ENCODE results near the gene IFITM10.

Gene IFITM10

GRCh38 chr11:1733009-1733715 lies 17.2 kb downstream of the IFITM10 start:
- POLR2A ChIA-PET: no interaction called here
- TF ChIP-seq BHLHE40 (IDR thresholded peaks at IDR 0.05; ENCODE audit: borderline replicate concordance) (no peak), L3MBTL2 (conservative IDR thresholded peaks at IDR 0.05) (no peak), FOXA1 (IDR thresholded peaks at IDR 0.05) (no peak), LEF1 (IDR thresholded peaks at IDR 0.05; ENCODE audit: borderline replicate concordance) (no peak), FOXM1 (IDR thresholded peaks at IDR 0.05; ENCODE audit: borderline replicate concordance) (no peak), ZNF384 (IDR thresholded peaks at IDR 0.05) (no peak), SP1 (IDR thresholded peaks at IDR 0.05) (no peak), NFRKB (IDR thresholded peaks at IDR 0.05) (no peak), ARNT (IDR thresholded peaks at IDR 0.05) (no peak), ELF4 (IDR thresholded peaks at IDR 0.05) (no peak), TARDBP (IDR thresholded peaks at IDR 0.05) (no peak), FOXK2 (IDR thresholded peaks at IDR 0.05) (no peak)
- CTCF ChIA-PET: no interaction called here
- no peak for DNase-seq (ENCODE audit: extremely low spot score)

DNA sequence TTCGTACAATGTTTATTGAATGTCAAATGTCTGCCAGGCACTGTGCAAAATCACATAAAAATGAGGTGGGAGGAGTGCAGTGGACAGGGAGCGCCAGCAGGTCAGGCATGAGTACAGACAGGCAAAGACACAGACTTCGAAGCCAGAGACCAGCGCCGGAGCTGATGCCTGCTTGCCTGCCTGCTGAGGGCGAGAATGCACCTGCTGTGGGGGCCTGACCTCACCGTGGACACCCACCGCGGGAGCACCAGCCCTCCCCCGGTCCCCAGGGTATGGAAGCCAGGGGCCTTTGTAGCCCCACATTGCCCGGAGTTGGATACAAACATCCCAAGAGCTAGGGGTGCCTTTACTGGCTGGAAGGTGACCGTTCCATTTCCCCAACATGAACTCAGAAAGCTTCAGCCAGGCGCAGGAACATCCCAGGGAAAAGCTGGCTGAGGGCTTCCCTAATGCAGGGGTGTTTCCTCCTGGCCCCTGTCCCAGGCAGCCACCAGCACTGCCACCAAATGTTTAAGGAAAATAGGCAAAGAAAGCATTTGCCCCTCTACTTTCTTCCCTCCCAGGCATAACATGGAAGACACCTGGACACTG lies 17.9 kb downstream of the IFITM10 start:
- TF ChIP-seq TARDBP (IDR thresholded peaks at IDR 0.05) (no peak), LEF1 (IDR thresholded peaks at IDR 0.05; ENCODE audit: borderline replicate concordance) (no peak), ZNF384 (IDR thresholded peaks at IDR 0.05) (no peak), SP1 (IDR thresholded peaks at IDR 0.05) (no peak), FOXM1 (IDR thresholded peaks at IDR 0.05; ENCODE audit: borderline replicate concordance) (no peak), HDGF (IDR thresholded peaks at IDR 0.05; ENCODE audit: borderline replicate concordance) (no peak), ARNT (IDR thresholded peaks at IDR 0.05) (no peak), SUZ12 (IDR thresholded peaks at IDR 0.05) (no peak), L3MBTL2 (conservative IDR thresholded peaks at IDR 0.05) (no peak)
- TF ChIP-seq, protein P1, sequence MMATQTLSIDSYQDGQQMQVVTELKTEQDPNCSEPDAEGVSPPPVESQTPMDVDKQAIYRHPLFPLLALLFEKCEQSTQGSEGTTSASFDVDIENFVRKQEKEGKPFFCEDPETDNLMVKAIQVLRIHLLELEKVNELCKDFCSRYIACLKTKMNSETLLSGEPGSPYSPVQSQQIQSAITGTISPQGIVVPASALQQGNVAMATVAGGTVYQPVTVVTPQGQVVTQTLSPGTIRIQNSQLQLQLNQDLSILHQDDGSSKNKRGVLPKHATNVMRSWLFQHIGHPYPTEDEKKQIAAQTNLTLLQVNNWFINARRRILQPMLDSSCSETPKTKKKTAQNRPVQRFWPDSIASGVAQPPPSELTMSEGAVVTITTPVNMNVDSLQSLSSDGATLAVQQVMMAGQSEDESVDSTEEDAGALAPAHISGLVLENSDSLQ (IDR thresholded peaks at IDR 0.05): no peak
- CTCF ChIA-PET: no interaction called here
- no peak for DNase-seq (ENCODE audit: extremely low spot score)
- POLR2A ChIA-PET: no interaction called here

DNA sequence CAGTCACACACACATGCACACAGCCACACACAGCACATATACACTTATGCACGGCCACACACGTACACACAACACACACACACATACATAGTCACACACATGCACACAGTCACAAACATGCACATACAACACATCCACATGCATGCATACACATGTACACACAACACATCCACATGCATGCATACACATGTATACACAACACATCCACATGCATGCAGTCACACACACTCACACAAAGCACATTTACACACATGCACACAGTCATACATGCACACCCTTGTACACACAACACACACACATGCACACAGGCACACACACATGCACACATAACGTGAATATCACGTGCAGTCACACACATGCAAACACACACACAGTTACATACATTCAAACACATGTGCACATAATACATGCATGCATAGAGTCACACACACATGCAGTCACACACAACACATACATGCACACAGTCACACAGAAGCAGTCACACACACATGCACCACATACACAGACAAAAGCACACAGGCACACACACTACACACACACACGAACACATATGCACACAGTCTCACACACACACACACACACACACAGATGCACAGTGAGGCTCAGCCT lies 18.8 kb downstream of the IFITM10 start:
- POLR2A ChIA-PET: no interaction called here
- no peak for TF ChIP-seq TARDBP (IDR thresholded peaks at IDR 0.05)
- TF ChIP-seq ELF4 (IDR thresholded peaks at IDR 0.05): no peak
- TF ChIP-seq FOXA1 (IDR thresholded peaks at IDR 0.05): no peak
- no peak for TF ChIP-seq HDGF (IDR thresholded peaks at IDR 0.05; ENCODE audit: borderline replicate concordance)
- TF ChIP-seq ARNT (IDR thresholded peaks at IDR 0.05): no peak
- TF ChIP-seq L3MBTL2 (conservative IDR thresholded peaks at IDR 0.05): no peak
- TF ChIP-seq SUZ12 (IDR thresholded peaks at IDR 0.05): no peak
- no peak for TF ChIP-seq BHLHE40 (IDR thresholded peaks at IDR 0.05; ENCODE audit: borderline replicate concordance)
- TF ChIP-seq LEF1 (IDR thresholded peaks at IDR 0.05; ENCODE audit: borderline replicate concordance): no peak
- TF ChIP-seq SP1 (IDR thresholded peaks at IDR 0.05): no peak
- TF ChIP-seq FOXK2 (IDR thresholded peaks at IDR 0.05): no peak
- no peak for TF ChIP-seq ZNF384 (IDR thresholded peaks at IDR 0.05)
- no peak for TF ChIP-seq FOXM1 (IDR thresholded peaks at IDR 0.05; ENCODE audit: borderline replicate concordance)
- TF ChIP-seq, protein P1 (IDR thresholded peaks at IDR 0.05): no peak
- no peak for TF ChIP-seq NFRKB (IDR thresholded peaks at IDR 0.05)
- TF ChIP-seq CTBP1 (IDR thresholded peaks at IDR 0.05; ENCODE audit: borderline replicate concordance): no peak
- no peak for DNase-seq (ENCODE audit: extremely low spot score)
- CTCF ChIA-PET: no interaction called here

DNA sequence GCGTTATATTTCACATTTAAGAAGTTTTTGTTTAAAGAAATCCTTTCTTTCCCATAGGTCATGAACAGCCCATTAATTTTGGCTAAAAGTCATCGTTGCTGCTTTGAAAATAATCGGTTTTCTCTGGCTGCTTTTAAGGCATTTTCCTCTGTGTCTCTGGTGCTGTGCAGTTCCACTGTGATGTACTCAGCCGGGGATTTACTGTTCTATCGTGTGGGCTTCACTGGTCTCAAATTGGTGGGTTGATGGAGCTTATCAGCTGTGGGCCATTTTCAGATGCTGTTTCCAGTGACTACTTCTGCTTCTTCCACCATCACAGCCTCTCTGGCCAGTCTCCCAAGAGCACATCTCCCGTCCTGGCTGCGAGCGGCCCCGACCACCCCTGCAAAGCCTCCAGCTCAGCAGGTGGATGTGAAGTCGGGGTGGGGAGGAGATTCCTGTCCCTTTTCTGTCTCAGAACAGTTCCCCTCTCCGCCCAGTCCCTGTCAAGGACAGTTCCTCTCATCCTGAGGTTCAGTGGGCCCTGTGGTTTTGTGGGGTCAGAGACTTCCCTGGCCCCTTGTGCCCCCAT lies 20.3 kb downstream of the IFITM10 start:
- CTCF ChIA-PET: no interaction called here

DNA sequence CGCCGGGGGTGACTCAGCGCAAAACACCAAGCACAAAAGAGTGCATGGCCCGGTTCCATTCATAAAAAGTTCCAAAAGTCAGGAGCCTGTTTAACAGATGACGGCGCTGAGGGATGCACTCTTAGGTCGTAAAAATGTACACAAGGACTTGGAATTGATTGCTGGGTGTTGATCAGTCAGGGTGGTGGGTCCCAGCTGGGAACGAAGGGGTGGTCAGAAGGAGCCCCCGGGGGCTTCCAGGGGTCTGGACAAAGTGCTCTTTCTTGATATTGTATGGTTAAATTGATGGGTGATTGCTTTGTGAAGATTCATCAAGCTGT lies 20.7 kb downstream of the IFITM10 start:
- no peak for DNase-seq (ENCODE audit: extremely low spot score)
- ChIA-PET CTCF (no interaction called here), POLR2A (no interaction called here)
- TF ChIP-seq FOXK2 (IDR thresholded peaks at IDR 0.05): no peak
- TF ChIP-seq HDGF (IDR thresholded peaks at IDR 0.05; ENCODE audit: borderline replicate concordance): no peak
- no peak for TF ChIP-seq SUZ12 (IDR thresholded peaks at IDR 0.05)
- TF ChIP-seq CTBP1 (IDR thresholded peaks at IDR 0.05; ENCODE audit: borderline replicate concordance): no peak
- no peak for TF ChIP-seq TARDBP (IDR thresholded peaks at IDR 0.05)
- TF ChIP-seq L3MBTL2 (conservative IDR thresholded peaks at IDR 0.05): no peak
- no peak for TF ChIP-seq ARNT (IDR thresholded peaks at IDR 0.05)
- TF ChIP-seq BHLHE40 (IDR thresholded peaks at IDR 0.05; ENCODE audit: borderline replicate concordance): no peak
- TF ChIP-seq LEF1 (IDR thresholded peaks at IDR 0.05; ENCODE audit: borderline replicate concordance): no peak

More for the DNA sequence above, 20.3 kb downstream of the IFITM10 start:
- TF ChIP-seq CTBP1 (IDR thresholded peaks at IDR 0.05; ENCODE audit: borderline replicate concordance) (no peak), FOXA1 (IDR thresholded peaks at IDR 0.05) (no peak)
- POLR2A ChIA-PET: no interaction called here
- no peak for DNase-seq (ENCODE audit: extremely low spot score)

GRCh38 chr11:1728931-1729691 lies 21.3 kb downstream of the IFITM10 start:
- TF ChIP-seq L3MBTL2 (conservative IDR thresholded peaks at IDR 0.05) (no peak), LEF1 (IDR thresholded peaks at IDR 0.05; ENCODE audit: borderline replicate concordance) (no peak), FOXA1 (IDR thresholded peaks at IDR 0.05) (no peak), FOXM1 (IDR thresholded peaks at IDR 0.05; ENCODE audit: borderline replicate concordance) (no peak), ELF4 (IDR thresholded peaks at IDR 0.05) (no peak), SUZ12 (IDR thresholded peaks at IDR 0.05) (no peak), TARDBP (IDR thresholded peaks at IDR 0.05) (no peak), CTBP1 (IDR thresholded peaks at IDR 0.05; ENCODE audit: borderline replicate concordance) (no peak), BHLHE40 (IDR thresholded peaks at IDR 0.05; ENCODE audit: borderline replicate concordance) (no peak), ZNF384 (IDR thresholded peaks at IDR 0.05) (no peak), SP1 (IDR thresholded peaks at IDR 0.05) (no peak), FOXK2 (IDR thresholded peaks at IDR 0.05) (no peak)
- TF ChIP-seq, protein P1 (IDR thresholded peaks at IDR 0.05): no peak
- DNase-seq (ENCODE audit: extremely low spot score): no peak
- ChIA-PET POLR2A (no interaction called here), CTCF (no interaction called here)

Measured in HEK293T (cell line).